Subcutaneous adipose tissue (tissue), 4 donors: ENCODE measurements around the gene FARS2. TPM values are rescaled to one million over a fixed set of nuclear protein-coding genes. Genes with fewer than 3 reads are reported as not detected.

Experiments
- CTCF ChIP-seq: fragments of 450-650 bp; IDR thresholded peaks from one replicate; pipeline ENCODE4 v1.5.1; 2016; ENCODE audit warnings: low read depth, mild to moderate bottlenecking, control low read depth, antibody characterized with exemption, moderate library complexity
- total RNA-seq, 4 donors: library from RNA; depleted of rRNA; stranded (reverse); fragments of >200 nt; gene quantifications; one replicate each; pipeline ENCODE4 v1.1.0, GENCODE V29; 2016

Gene FARS2
- total RNA-seq, 4 donors from 2014 or later, result 6.2 to 13.6 (median 11.3) TPM

GRCh38 chr6:5606546-5606945 is 345.2 kb downstream of the FARS2 start:
- TF ChIP-seq CTCF, result no peak

GRCh38 chr6:5610640-5611039 is 349.3 kb downstream of the FARS2 start:
- TF ChIP-seq CTCF, result no peak

- no peak for TF ChIP-seq CTCF
Observed at GRCh38 chr6:5617179-5617578, 355.9 kb downstream of the FARS2 start.

- no peak for TF ChIP-seq CTCF
Observed at GRCh38 chr6:5619249-5619648, 357.9 kb downstream of the FARS2 start.

- no peak for TF ChIP-seq CTCF
Observed at GRCh38 chr6:5622276-5623005, 361.1 kb downstream of the FARS2 start.

- TF ChIP-seq CTCF, result no peak
Observed at GRCh38 chr6:5623769-5624168, 362.5 kb downstream of the FARS2 start.

GRCh38 chr6:5624256-5624655 is 362.9 kb downstream of the FARS2 start:
- no peak for TF ChIP-seq CTCF
